GM12878 (cell line): ENCODE measurements around the gene ARL15. TPM values are rescaled to one million over a fixed set of nuclear protein-coding genes. Genes with fewer than 3 reads are reported as not detected.

ENCODE experiments used
- ATAC-seq: fragments of 200-7000 bp; cut with Tn5 transposase; 3 replicates; pipeline ENCODE4 v1.9.1; 2020; ENCODE audit warnings: mild to moderate bottlenecking, moderate library complexity
- BruUV-seq: library from RNA; stranded (reverse); fragments of 400-500 nt; replicated peaks from 2 replicates; lab custom pipeline; 2021; lab: Mats Ljungman, UMichigan
- CTCF ChIA-PET: fragments of 300-600 bp; sonication (Branson Sonifier 250); formaldehyde crosslinking; extraction: SDS; loops from one replicate; lab custom pipeline; 2021; ENCODE audit warnings: inconsistent platforms; lab: Yijun Ruan, JAX
- POLR2A ChIA-PET: fragments of 350-600 bp; formaldehyde crosslinking; extraction: SDS; loops from one replicate; lab custom pipeline; 2021; ENCODE audit warnings: inconsistent platforms; lab: Charles Lee
- RAD21 ChIA-PET: fragments of 300-600 bp; sonication (Branson Sonifier 250); formaldehyde crosslinking; loops from one replicate; lab custom pipeline; 2023; ENCODE audit warnings: antibody characterized with exemption; ENCODE audit not compliant: unreplicated experiment; lab: Charles Lee
- SMC1A ChIA-PET: fragments of 300-600 bp; sonication (Branson Sonifier 250); formaldehyde crosslinking; loops from one replicate; lab custom pipeline; 2023; ENCODE audit not compliant: unreplicated experiment, uncharacterized antibody; lab: Charles Lee
- DNase-seq: peaks from one replicate; pipeline ENCODE4 v3.0.0-alpha.2; 2011; ENCODE audit warnings: low read depth, low spot score
- FAIRE-seq: peaks from 3 replicates; lab custom pipeline; 2011; peaks lifted over from hg19 to GRCh38; lab: Jason Lieb, UNC
- H2AFZ ChIP-seq: 2 replicates; pipeline ENCODE4 v1.6.0; 2011; ENCODE audit warnings: low read depth, low read length, control low read depth; ENCODE audit not compliant: control insufficient read depth
- H3K27ac ChIP-seq: 2 replicates; pipeline ENCODE4 v1.5.1; 2011; ENCODE audit warnings: control low read depth; ENCODE audit not compliant: control insufficient read depth, insufficient read depth
- H3K27me3 ChIP-seq, 2 experiments: replicated peaks in 1 of 2; 2 replicates each; pipeline versions ENCODE4 v1.6.0 to v1.6.1; 2011; ENCODE audit warnings: low read length in 1 of 2; ENCODE audit not compliant: control insufficient read depth in 2 of 2, insufficient read depth in 2 of 2
- H3K36me3 ChIP-seq, 2 experiments: 2 replicates each; pipeline ENCODE4 v1.5.1; 2011; ENCODE audit warnings: low read length in 1 of 2; ENCODE audit not compliant: control insufficient read depth in 2 of 2, insufficient read depth in 2 of 2
- H3K4me1 ChIP-seq: 2 replicates; pipeline ENCODE4 v1.6.1; 2011; ENCODE audit warnings: mild to moderate bottlenecking, low read length, moderate library complexity, mixed read lengths; ENCODE audit not compliant: control insufficient read depth, insufficient read depth
- H3K4me2 ChIP-seq: 2 replicates; pipeline ENCODE4 v1.6.0; 2011; ENCODE audit warnings: control low read depth; ENCODE audit not compliant: control insufficient read depth, insufficient read depth
- H3K4me3 ChIP-seq: fragments of 200-600 bp; sonication (generic); 2 replicates; pipeline ENCODE4 v1.5.1; 2016
- H3K79me2 ChIP-seq: 2 replicates; pipeline ENCODE4 v1.6.0; 2011; ENCODE audit warnings: low read length; ENCODE audit not compliant: control insufficient read depth, insufficient read depth
- H3K9ac ChIP-seq: 2 replicates; pipeline ENCODE4 v1.8.0; 2011; ENCODE audit warnings: low read length, control low read depth, mixed read lengths; ENCODE audit not compliant: control insufficient read depth, insufficient read depth
- H3K9me3 ChIP-seq: replicated peaks from 3 replicates; pipeline ENCODE4 v1.5.1; 2011; ENCODE audit warnings: mild to moderate bottlenecking, low read length; ENCODE audit not compliant: control insufficient read depth, insufficient read depth
- H4K20me1 ChIP-seq: 2 replicates; pipeline ENCODE4 v1.6.0; 2011; ENCODE audit not compliant: control insufficient read depth, insufficient read depth
- EED ChIP-seq: sonication (generic); IDR thresholded peaks from 2 replicates; pipeline ENCODE4 v1.6.1; 2016; ENCODE audit warnings: antibody characterized with exemption, low read depth
- EGR1 ChIP-seq, 2 experiments: IDR thresholded peaks; 1 replicate in 1 of 2; 2 replicates in 1 of 2; pipeline ENCODE4 v1.6.1; 2011 to 2012; ENCODE audit warnings: low read depth in 2 of 2, low read length in 2 of 2, borderline replicate concordance in 1 of 2, mild to moderate bottlenecking in 1 of 2, moderate library complexity in 1 of 2
- FOS ChIP-seq: IDR thresholded peaks from 3 replicates; pipeline ENCODE4 v1.6.1; 2011; ENCODE audit warnings: borderline replicate concordance; ENCODE audit not compliant: insufficient read length; ENCODE audit errors: extremely low read depth
- HDAC6 ChIP-seq: fragments of 200-600 bp; sonication (generic); IDR thresholded peaks from one replicate; pipeline ENCODE4 v1.8.0; 2017; ENCODE audit warnings: antibody characterized with exemption; ENCODE audit not compliant: unreplicated experiment
- IKZF2 ChIP-seq, 2 experiments: fragments of 450-650 bp; IDR thresholded peaks; 2 replicates each; pipeline ENCODE4 v1.6.1; 2017; ENCODE audit warnings: mild to moderate bottlenecking in 2 of 2, moderate library complexity in 2 of 2
- KAT2A ChIP-seq: conservative IDR thresholded peaks from 2 replicates; pipeline ENCODE4 v1.6.1; 2011; ENCODE audit warnings: low read depth, low read length; ENCODE audit not compliant: control insufficient read depth
- LARP7 ChIP-seq: fragments of 450-650 bp; IDR thresholded peaks from 2 replicates; pipeline ENCODE4 v1.6.1; 2017; ENCODE audit warnings: mild to moderate bottlenecking
- MYC ChIP-seq: IDR thresholded peaks from 2 replicates; pipeline ENCODE4 v1.6.1; 2011; ENCODE audit warnings: mild to moderate bottlenecking, low read length, moderate library complexity, inconsistent platforms; ENCODE audit not compliant: insufficient read depth, insufficient replicate concordance, insufficient read length, severe bottlenecking
- NFYA ChIP-seq: IDR thresholded peaks from 2 replicates; pipeline ENCODE4 v1.6.1; 2011; ENCODE audit warnings: low read depth, mild to moderate bottlenecking, low read length, improper control_type of control experiment, borderline replicate concordance
- SIN3A ChIP-seq: IDR thresholded peaks from 2 replicates; pipeline ENCODE4 v1.6.1; 2012; ENCODE audit warnings: low read depth, low read length, improper control_type of control experiment
- SIX5 ChIP-seq: IDR thresholded peaks from 2 replicates; pipeline ENCODE4 v1.6.1; 2011; ENCODE audit warnings: mild to moderate bottlenecking, low read depth, low read length, moderate library complexity; ENCODE audit not compliant: severe bottlenecking
- SMAD5 ChIP-seq: IDR thresholded peaks from 2 replicates; pipeline ENCODE4 v1.6.1; 2016; ENCODE audit warnings: antibody characterized with exemption, low read depth
- ZBED1 ChIP-seq: IDR thresholded peaks from 2 replicates; pipeline ENCODE4 v1.6.1; 2016; ENCODE audit warnings: borderline replicate concordance
- ZBTB11 ChIP-seq: fragments of 450-650 bp; formaldehyde crosslinking; IDR thresholded peaks from 2 replicates; pipeline ENCODE4 v1.5.0; 2022; ENCODE audit warnings: mild to moderate bottlenecking, missing genetic modification characterization
- ZNF24 ChIP-seq: fragments of 450-650 bp; IDR thresholded peaks from 2 replicates; pipeline ENCODE4 v1.6.1; 2017; ENCODE audit warnings: antibody characterized with exemption, mild to moderate bottlenecking
- in situ Hi-C: fragments of 300-500 bp; cut with MboI; formaldehyde crosslinking; loops from 9 replicates; pipeline ENCODE4 v1.14.3; 2018; ENCODE audit warnings: mixed read lengths
- intact Hi-C: fragments of 100-400 bp; cut with micrococcal nuclease; formaldehyde crosslinking; loops from one replicate; pipeline ENCODE4 v1.14.2; 2022; ENCODE audit not compliant: unreplicated experiment
- polyA plus RNA-seq, 11 experiments: library from polyadenylated mRNA; depleted of rRNA in 4 of 11; unstranded in 6 of 11; stranded (reverse) in 5 of 11; fragments of >200 nt; fragmentation: Nextera tagmentation in 4 of 11; fragmentation: Illumina TruSeq in 1 of 11; extraction: Ambion mirVana in 4 of 11; extraction: Trizol in 1 of 11; gene quantifications; 1 replicate in 1 of 11; 2 replicates in 10 of 11; pipeline versions ENCODE4 v1.2.1 to v1.2.3, GENCODE V29; 2011 to 2016; ENCODE audit warnings: inconsistent platforms in 2 of 11, missing spikeins in 2 of 11, low read depth in 1 of 11
- total RNA-seq, 4 experiments: library from RNA; depleted of rRNA in 3 of 4; stranded (reverse); fragments of >200 nt in 3 of 4; fragmentation: Illumina TruSeq in 1 of 4; extraction: Trizol in 1 of 4; gene quantifications; 2 replicates each; pipeline versions ENCODE4 v1.2.1 to v1.2.3, GENCODE V29; 2013 to 2021
- TF ChIP-seq, protein P1 (sequence below): fragments of 450-650 bp; IDR thresholded peaks from 2 replicates; pipeline ENCODE4 v1.6.1; 2016; ENCODE audit warnings: mild to moderate bottlenecking

Gene ARL15
- total and polyA plus RNA-seq, 10 of the 15 experiments (the other 5 are each of a cell fraction or from before 2014, with no cell fraction given): 3.6 to 11.0 (median 7.7) TPM

GRCh38 chr5:53882676-53883031, 427.7 kb downstream of the ARL15 start:
- no peaks in the 10 kb centered on the region for H3K27me3 ChIP-seq
- BruUV-seq: no TSS peak
- no peaks in the 10 kb centered on the region for H4K20me1 ChIP-seq
- intact Hi-C loops: no loop called here
- no peaks in the 10 kb centered on the region for H3K36me3 ChIP-seq
- no peaks in the 10 kb centered on the region for H3K4me1 ChIP-seq
- H3K9ac ChIP-seq: no peak overlapping the region
- no peak overlapping the region for H3K4me2 ChIP-seq
- in situ Hi-C loops: no loop called here
- ChIA-PET SMC1A (interaction anchor here (1.0 kb wide), 1 partner anchor 32 kb away, joined by 3 read pairs; no protein-coding TSS in a partner anchor), RAD21 (no interaction called here), POLR2A (no interaction called here), CTCF (no interaction called here)
- TF ChIP-seq MYC (no peak), ZBTB11 (CRISPR knock-in tag) (no peak), HDAC6 (no peak), IKZF2 (IDR thresholded peaks at IDR 0.05) (no peak), KAT2A (no peak), FOS (no peak), LARP7 (no peak), EED (no peak), SMAD5 (no peak), NFYA (no peak), SIN3A (no peak), ZBED1 (no peak), EGR1 (IDR thresholded peaks at IDR 0.05; ENCODE audit: borderline replicate concordance in 1 of 2, low read depth in 2 of 2, low read length in 2 of 2) (no peak), ZNF24 (no peak), SIX5 (no peak)
- TF ChIP-seq, protein P1, sequence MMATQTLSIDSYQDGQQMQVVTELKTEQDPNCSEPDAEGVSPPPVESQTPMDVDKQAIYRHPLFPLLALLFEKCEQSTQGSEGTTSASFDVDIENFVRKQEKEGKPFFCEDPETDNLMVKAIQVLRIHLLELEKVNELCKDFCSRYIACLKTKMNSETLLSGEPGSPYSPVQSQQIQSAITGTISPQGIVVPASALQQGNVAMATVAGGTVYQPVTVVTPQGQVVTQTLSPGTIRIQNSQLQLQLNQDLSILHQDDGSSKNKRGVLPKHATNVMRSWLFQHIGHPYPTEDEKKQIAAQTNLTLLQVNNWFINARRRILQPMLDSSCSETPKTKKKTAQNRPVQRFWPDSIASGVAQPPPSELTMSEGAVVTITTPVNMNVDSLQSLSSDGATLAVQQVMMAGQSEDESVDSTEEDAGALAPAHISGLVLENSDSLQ: no peak
- ATAC-seq (no peak), FAIRE-seq (no peak), DNase-seq (no peak)
- no peak overlapping the region for H3K27ac ChIP-seq
- H2AFZ ChIP-seq: no peak overlapping the region
- H3K79me2 ChIP-seq: no peaks in the 10 kb centered on the region
- H3K4me3 ChIP-seq: no peak overlapping the region
- H3K9me3 ChIP-seq: no peaks in the 10 kb centered on the region
